Osteoblast (primary cell): Measurements from ENCODE around the gene SVEP1. TPM values are rescaled to one million over a fixed set of nuclear protein-coding genes. Genes with fewer than 3 reads are reported as not detected.
A peak's percentile ranks its signal among the peaks of the same experiment; 100 is the strongest.

Experiments used
- DNase-seq: peaks from one replicate; pipeline ENCODE4 v3.0.0; 2011; ENCODE audit warnings: low spot score, mixed read lengths; ENCODE audit not compliant: insufficient read length; ENCODE audit errors: missing footprints
- H2AFZ ChIP-seq: 2 replicates; pipeline ENCODE4 v1.6.0; 2011; ENCODE audit warnings: mild to moderate bottlenecking, low read length
- H3K27ac ChIP-seq: 2 replicates; pipeline ENCODE4 v1.5.1; 2011; ENCODE audit warnings: mild to moderate bottlenecking, low read depth, low read length, moderate library complexity
- H3K27me3 ChIP-seq: 2 replicates; pipeline ENCODE4 v1.6.0; 2012; ENCODE audit warnings: mild to moderate bottlenecking, control low read depth, inconsistent platforms, low read length, moderate library complexity; ENCODE audit not compliant: insufficient read depth
- H3K36me3 ChIP-seq: 2 replicates; pipeline ENCODE4 v1.5.1; 2011; ENCODE audit warnings: mild to moderate bottlenecking, low read length, control low read depth, moderate library complexity; ENCODE audit not compliant: insufficient read depth
- H3K4me1 ChIP-seq: 2 replicates; pipeline ENCODE4 v1.5.1; 2011; ENCODE audit warnings: mild to moderate bottlenecking, low read length, control low read depth, moderate library complexity; ENCODE audit not compliant: insufficient read depth
- H3K4me2 ChIP-seq: 2 replicates; pipeline ENCODE4 v1.6.0; 2011; ENCODE audit warnings: mild to moderate bottlenecking, low read length; ENCODE audit not compliant: insufficient read depth
- H3K4me3 ChIP-seq: fragments of 200-600 bp; sonication (generic); 3 replicates; pipeline ENCODE4 v1.5.1; 2012; ENCODE audit warnings: mild to moderate bottlenecking, low read length, inconsistent platforms; ENCODE audit not compliant: insufficient read depth
- H3K79me2 ChIP-seq: 2 replicates; pipeline ENCODE4 v1.6.0; 2012; ENCODE audit warnings: mild to moderate bottlenecking, low read length, control low read depth, inconsistent platforms; ENCODE audit not compliant: insufficient read depth
- H3K9me3 ChIP-seq: 2 replicates; pipeline ENCODE4 v1.5.1; 2011; ENCODE audit warnings: low read depth, low read length, control low read depth
- H4K20me1 ChIP-seq: 2 replicates; pipeline ENCODE4 v1.6.0; 2012; ENCODE audit warnings: mild to moderate bottlenecking, low read length, control low read depth; ENCODE audit not compliant: insufficient read depth
- total RNA-seq: library from RNA; depleted of rRNA; stranded (reverse); fragments of >200 nt; gene quantifications from 2 replicates; pipeline ENCODE4 v1.2.3, GENCODE V29; 2012
- TF ChIP-seq, protein P1 (sequence below): IDR thresholded peaks from 2 replicates; pipeline ENCODE4 v1.5.1; 2011; ENCODE audit warnings: mild to moderate bottlenecking, low read depth, low read length, moderate library complexity; ENCODE audit errors: extremely low read depth

Gene SVEP1
- total RNA-seq, 1 donor: 37.6 TPM

- H2AFZ ChIP-seq: no peak overlapping the region
- no peak for DNase-seq
- H3K27me3 ChIP-seq: no peaks in the 10 kb centered on the region
- no peaks in the 10 kb centered on the region for H3K9me3 ChIP-seq
- H3K4me3 ChIP-seq: peak overlapping the region; percentile 89
- TF ChIP-seq, protein P1, sequence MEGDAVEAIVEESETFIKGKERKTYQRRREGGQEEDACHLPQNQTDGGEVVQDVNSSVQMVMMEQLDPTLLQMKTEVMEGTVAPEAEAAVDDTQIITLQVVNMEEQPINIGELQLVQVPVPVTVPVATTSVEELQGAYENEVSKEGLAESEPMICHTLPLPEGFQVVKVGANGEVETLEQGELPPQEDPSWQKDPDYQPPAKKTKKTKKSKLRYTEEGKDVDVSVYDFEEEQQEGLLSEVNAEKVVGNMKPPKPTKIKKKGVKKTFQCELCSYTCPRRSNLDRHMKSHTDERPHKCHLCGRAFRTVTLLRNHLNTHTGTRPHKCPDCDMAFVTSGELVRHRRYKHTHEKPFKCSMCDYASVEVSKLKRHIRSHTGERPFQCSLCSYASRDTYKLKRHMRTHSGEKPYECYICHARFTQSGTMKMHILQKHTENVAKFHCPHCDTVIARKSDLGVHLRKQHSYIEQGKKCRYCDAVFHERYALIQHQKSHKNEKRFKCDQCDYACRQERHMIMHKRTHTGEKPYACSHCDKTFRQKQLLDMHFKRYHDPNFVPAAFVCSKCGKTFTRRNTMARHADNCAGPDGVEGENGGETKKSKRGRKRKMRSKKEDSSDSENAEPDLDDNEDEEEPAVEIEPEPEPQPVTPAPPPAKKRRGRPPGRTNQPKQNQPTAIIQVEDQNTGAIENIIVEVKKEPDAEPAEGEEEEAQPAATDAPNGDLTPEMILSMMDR: no peak
- peaks cover 44% of the 10 kb centered on the region for H3K79me2 ChIP-seq
- H4K20me1 ChIP-seq: no peaks in the 10 kb centered on the region
- H3K4me2 ChIP-seq: peak overlapping the region; percentile 82
- peaks cover 37% of the 10 kb centered on the region for H3K4me1 ChIP-seq
- no peaks in the 10 kb centered on the region for H3K36me3 ChIP-seq
- peak overlapping the region; percentile 71 for H3K27ac ChIP-seq
Observed at GRCh38 chr9:110580850-110581249, 1.3 kb upstream of the SVEP1 start.

GRCh38 chr9:110579862-110580219 is 300 bp upstream of the SVEP1 start:
- H3K79me2 ChIP-seq: peaks cover 49% of the 10 kb centered on the region
- H4K20me1 ChIP-seq: no peaks in the 10 kb centered on the region
- H3K4me2 ChIP-seq: peak overlapping the region; percentile 82
- peak overlapping the region; percentile 77 for H2AFZ ChIP-seq
- peak overlapping the region; percentile 71 for H3K27ac ChIP-seq
- TF ChIP-seq, protein P1: no peak
- peaks cover 46% of the 10 kb centered on the region for H3K4me1 ChIP-seq
- DNase-seq: peak; percentile 91
- H3K9me3 ChIP-seq: no peaks in the 10 kb centered on the region
- peaks cover 4% of the 10 kb centered on the region for H3K36me3 ChIP-seq
- no peaks in the 10 kb centered on the region for H3K27me3 ChIP-seq
- peak overlapping the region; percentile 89 for H3K4me3 ChIP-seq

DNA sequence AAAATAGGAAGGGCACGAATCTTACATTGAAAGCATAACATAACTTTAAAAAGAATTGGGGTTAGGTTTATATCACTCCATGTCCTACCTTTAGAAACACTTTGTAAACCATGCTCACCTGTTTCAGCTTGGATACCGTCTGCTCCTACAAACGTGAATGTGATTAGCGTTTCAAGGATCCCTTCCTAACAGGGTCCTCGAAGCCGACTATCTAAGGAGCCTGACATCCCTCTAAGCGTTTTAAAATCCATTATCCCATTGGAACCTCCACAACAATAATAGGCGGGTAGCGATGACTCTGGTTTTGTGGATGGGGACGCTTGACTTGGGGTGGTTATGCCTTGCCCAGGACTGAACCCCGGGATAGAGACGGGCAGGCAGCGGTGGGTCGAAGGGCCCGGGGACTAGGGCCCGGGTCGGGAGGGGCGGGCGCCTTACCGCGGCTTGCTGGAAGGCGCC is 937 bp downstream of the SVEP1 start:
- peak overlapping the region; percentile 82 for H3K4me2 ChIP-seq
- peaks cover under 1% of the 10 kb centered on the region for H4K20me1 ChIP-seq
- H3K4me1 ChIP-seq: peaks cover 46% of the 10 kb centered on the region
- TF ChIP-seq, protein P1: no peak
- H3K27me3 ChIP-seq: no peaks in the 10 kb centered on the region
- no peaks in the 10 kb centered on the region for H3K9me3 ChIP-seq
- peak overlapping the region; percentile 77 for H2AFZ ChIP-seq
- peak; percentile 81 for DNase-seq
- H3K79me2 ChIP-seq: peaks cover 58% of the 10 kb centered on the region
- H3K36me3 ChIP-seq: peaks cover 9% of the 10 kb centered on the region
- peak overlapping the region; percentile 89 for H3K4me3 ChIP-seq
- peak overlapping the region; percentile 71 for H3K27ac ChIP-seq

GRCh38 chr9:110575945-110576344 is 3.6 kb downstream of the SVEP1 start:
- no peak overlapping the region for H3K27ac ChIP-seq
- TF ChIP-seq, protein P1: no peak
- H3K4me2 ChIP-seq: peak overlapping the region; percentile 82
- H3K4me1 ChIP-seq: peaks cover 25% of the 10 kb centered on the region
- H3K9me3 ChIP-seq: no peaks in the 10 kb centered on the region
- no peaks in the 10 kb centered on the region for H3K27me3 ChIP-seq
- H4K20me1 ChIP-seq: peaks cover 5% of the 10 kb centered on the region
- no peak overlapping the region for H2AFZ ChIP-seq
- H3K79me2 ChIP-seq: peaks cover 67% of the 10 kb centered on the region
- H3K4me3 ChIP-seq: peak overlapping the region; percentile 54
- peak; percentile 56 for DNase-seq
- H3K36me3 ChIP-seq: peaks cover 14% of the 10 kb centered on the region
